ENCODE measurements around the gene LCLAT1.

DNA sequence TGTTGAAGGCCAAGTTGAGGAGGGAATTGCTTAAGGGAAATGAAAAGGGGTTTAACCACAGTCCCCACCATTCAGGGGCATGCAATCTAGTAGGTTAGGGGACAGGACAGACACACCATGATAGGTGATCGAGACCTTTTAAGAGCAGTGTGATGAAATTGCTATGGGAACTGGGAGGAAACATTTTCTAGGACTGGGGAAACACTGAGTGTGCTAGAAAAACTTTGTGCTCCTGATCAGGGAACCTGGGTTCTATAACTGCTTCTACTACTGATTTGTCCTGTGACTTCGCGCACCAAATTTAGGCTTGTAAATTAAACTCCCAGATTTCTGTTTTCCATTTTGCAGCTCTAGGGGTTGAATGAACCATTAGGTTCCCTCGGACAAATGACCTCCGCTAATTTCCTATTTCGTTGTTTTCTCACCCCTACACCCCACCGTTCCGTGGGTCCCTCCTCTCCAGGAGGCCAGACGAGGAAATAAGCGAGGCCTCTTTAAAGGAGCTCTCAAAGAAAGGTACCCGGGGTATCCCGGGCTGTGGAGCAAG is 371 bp upstream of the LCLAT1 start:
- TF ChIP-seq, protein P1, sequence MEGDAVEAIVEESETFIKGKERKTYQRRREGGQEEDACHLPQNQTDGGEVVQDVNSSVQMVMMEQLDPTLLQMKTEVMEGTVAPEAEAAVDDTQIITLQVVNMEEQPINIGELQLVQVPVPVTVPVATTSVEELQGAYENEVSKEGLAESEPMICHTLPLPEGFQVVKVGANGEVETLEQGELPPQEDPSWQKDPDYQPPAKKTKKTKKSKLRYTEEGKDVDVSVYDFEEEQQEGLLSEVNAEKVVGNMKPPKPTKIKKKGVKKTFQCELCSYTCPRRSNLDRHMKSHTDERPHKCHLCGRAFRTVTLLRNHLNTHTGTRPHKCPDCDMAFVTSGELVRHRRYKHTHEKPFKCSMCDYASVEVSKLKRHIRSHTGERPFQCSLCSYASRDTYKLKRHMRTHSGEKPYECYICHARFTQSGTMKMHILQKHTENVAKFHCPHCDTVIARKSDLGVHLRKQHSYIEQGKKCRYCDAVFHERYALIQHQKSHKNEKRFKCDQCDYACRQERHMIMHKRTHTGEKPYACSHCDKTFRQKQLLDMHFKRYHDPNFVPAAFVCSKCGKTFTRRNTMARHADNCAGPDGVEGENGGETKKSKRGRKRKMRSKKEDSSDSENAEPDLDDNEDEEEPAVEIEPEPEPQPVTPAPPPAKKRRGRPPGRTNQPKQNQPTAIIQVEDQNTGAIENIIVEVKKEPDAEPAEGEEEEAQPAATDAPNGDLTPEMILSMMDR (IDR thresholded peaks at IDR 0.05): no peak
- TF ChIP-seq POLR2AphosphoS5 (IDR thresholded peaks at IDR 0.05; ENCODE audit: low read depth, low read length) (peak; percentile 75), SIN3A (IDR thresholded peaks at IDR 0.05; ENCODE audit: borderline replicate concordance, insufficient read depth, low read depth, low read length) (no peak), TCF7L2 (IDR thresholded peaks at IDR 0.05; ENCODE audit: low read depth, low read length) (no peak)
- TF ChIP-seq, protein P2, sequence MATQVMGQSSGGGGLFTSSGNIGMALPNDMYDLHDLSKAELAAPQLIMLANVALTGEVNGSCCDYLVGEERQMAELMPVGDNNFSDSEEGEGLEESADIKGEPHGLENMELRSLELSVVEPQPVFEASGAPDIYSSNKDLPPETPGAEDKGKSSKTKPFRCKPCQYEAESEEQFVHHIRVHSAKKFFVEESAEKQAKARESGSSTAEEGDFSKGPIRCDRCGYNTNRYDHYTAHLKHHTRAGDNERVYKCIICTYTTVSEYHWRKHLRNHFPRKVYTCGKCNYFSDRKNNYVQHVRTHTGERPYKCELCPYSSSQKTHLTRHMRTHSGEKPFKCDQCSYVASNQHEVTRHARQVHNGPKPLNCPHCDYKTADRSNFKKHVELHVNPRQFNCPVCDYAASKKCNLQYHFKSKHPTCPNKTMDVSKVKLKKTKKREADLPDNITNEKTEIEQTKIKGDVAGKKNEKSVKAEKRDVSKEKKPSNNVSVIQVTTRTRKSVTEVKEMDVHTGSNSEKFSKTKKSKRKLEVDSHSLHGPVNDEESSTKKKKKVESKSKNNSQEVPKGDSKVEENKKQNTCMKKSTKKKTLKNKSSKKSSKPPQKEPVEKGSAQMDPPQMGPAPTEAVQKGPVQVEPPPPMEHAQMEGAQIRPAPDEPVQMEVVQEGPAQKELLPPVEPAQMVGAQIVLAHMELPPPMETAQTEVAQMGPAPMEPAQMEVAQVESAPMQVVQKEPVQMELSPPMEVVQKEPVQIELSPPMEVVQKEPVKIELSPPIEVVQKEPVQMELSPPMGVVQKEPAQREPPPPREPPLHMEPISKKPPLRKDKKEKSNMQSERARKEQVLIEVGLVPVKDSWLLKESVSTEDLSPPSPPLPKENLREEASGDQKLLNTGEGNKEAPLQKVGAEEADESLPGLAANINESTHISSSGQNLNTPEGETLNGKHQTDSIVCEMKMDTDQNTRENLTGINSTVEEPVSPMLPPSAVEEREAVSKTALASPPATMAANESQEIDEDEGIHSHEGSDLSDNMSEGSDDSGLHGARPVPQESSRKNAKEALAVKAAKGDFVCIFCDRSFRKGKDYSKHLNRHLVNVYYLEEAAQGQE (IDR thresholded peaks at IDR 0.05; ENCODE audit: insufficient read depth in 1 of 2, low read depth in 2 of 2, low read length in 1 of 2): no peak
